Measurements from ENCODE around the gene XKRX. TPM values are rescaled to one million over a fixed set of nuclear protein-coding genes. Genes with fewer than 3 reads are reported as not detected.

XKRX gene
- polyA plus RNA-seq, 1 experiment, result 0.36 TPM

DNA sequence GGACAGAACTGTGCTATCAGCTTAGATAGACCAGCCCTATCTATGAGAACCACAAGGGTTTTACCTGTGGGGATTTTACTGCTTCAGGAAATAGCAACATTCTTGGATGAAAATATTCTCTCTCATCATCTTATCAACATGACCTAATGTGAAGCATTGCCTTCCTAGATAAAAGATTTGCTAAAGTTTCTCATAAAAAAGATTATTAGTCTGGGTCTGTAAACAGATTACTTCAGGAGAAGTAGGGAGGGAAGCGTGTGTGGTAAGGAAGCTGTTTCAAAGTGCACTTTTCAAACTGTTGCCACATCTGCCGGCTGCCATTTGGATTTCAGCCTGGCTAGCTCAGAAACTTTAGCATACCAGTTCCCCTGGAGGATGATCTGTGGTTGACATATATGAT, 54.4 kb downstream of the XKRX start, which contains the start of gene NOX1:
TSS of gene NOX1 (minus strand) at position 35 of the 400 bp plus-strand sequence. CDS start 220 bp downstream, outside the sequence.
- Histone ChIP-seq H3K27ac (ENCODE audit: low read depth, low read length) (no peak within 1 kb of the TSS), H3K4me3 (ENCODE audit: low read depth, low read length) (no peak within 1 kb of the TSS), H3K27me3 (ENCODE audit: control insufficient read depth, insufficient read depth, low read length) (no peaks in the 10 kb centered on the region), H3K9me3 (ENCODE audit: control insufficient read depth, insufficient read depth, low read length) (no peaks in the 10 kb centered on the region)
- ChIA-PET CTCF (no interaction called here), POLR2A (no interaction called here)
- DNase-seq (ENCODE audit: low read depth, low spot score), result no peak
- TF ChIP-seq CTCF (IDR thresholded peaks at IDR 0.05; ENCODE audit: low read depth, low read length), result no peak

GRCh38 chrX:100871594-100872560, 56.8 kb downstream of the XKRX start:
- Histone ChIP-seq H3K27me3 (ENCODE audit: control insufficient read depth, insufficient read depth, low read length) (no peaks in the 10 kb centered on the region), H3K9me3 (ENCODE audit: control insufficient read depth, insufficient read depth, low read length) (no peaks in the 10 kb centered on the region), H3K27ac (ENCODE audit: low read depth, low read length) (no peak overlapping the region), H3K4me3 (ENCODE audit: low read depth, low read length) (no peak overlapping the region)
- ChIA-PET CTCF (interaction anchor here (0.5 kb wide), 1 partner anchor 14 kb away, joined by 4 read pairs; no protein-coding TSS in a partner anchor), POLR2A (interaction anchor here (1.2 kb wide), 1 partner anchor 9 kb away, joined by 3 read pairs; no protein-coding TSS in a partner anchor)
- no peak for TF ChIP-seq CTCF (IDR thresholded peaks at IDR 0.05; ENCODE audit: low read depth, low read length)
- no peak for DNase-seq (ENCODE audit: low read depth, low spot score)

DNA sequence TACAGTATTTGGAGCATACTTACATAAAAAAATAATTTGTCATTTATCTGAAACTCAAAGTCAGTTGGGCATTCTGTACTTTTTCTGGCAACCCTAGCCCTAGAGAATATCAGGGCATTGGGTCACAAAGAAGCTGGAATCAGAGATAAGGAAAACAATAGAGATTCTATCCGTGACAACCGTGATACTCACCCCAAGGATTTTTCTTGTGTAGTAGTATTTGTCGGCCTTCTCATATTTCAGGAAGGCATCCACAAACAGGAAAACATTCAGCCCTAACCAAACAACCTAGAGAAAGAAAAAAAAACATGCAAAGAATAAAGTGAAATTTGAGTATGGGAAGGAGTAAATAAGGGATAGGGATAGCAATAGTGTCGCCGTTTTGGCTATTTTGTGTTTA, 58.2 kb downstream of the XKRX start:
- ChIA-PET CTCF (no interaction called here), POLR2A (no interaction called here)

DNA sequence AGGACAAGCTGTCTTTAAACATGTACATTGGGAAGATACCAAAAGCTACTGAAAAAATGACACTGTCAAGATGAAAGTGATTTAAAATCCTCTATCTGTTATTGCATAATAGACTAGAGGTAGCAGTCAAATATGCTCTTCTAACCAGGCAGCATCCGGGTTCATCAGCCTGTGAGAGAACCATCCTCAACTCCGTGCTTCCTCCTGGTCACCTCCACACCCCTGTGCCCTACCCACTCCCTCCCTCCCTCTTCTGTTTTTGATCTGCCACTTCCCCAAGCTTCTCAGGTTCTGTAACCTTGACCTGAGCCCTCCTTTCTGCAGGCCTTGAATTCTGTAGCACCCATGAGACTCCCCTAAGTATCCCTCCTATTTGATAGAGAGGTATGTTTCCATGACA, 60.4 kb downstream of the XKRX start:
- Histone ChIP-seq H3K4me3 (ENCODE audit: low read depth, low read length) (no peak overlapping the region), H3K27ac (ENCODE audit: low read depth, low read length) (no peak overlapping the region), H3K27me3 (ENCODE audit: control insufficient read depth, insufficient read depth, low read length) (no peaks in the 10 kb centered on the region), H3K9me3 (ENCODE audit: control insufficient read depth, insufficient read depth, low read length) (no peaks in the 10 kb centered on the region)
- no peak for TF ChIP-seq CTCF (IDR thresholded peaks at IDR 0.05; ENCODE audit: low read depth, low read length)
- DNase-seq (ENCODE audit: low read depth, low spot score), result no peak
- ChIA-PET POLR2A (no interaction called here), CTCF (no interaction called here)

More for the DNA sequence above, 58.2 kb downstream of the XKRX start:
- Histone ChIP-seq H3K27me3 (ENCODE audit: control insufficient read depth, insufficient read depth, low read length) (no peaks in the 10 kb centered on the region), H3K27ac (ENCODE audit: low read depth, low read length) (no peak overlapping the region), H3K9me3 (ENCODE audit: control insufficient read depth, insufficient read depth, low read length) (no peaks in the 10 kb centered on the region), H3K4me3 (ENCODE audit: low read depth, low read length) (no peak overlapping the region)
- no peak for DNase-seq (ENCODE audit: low read depth, low spot score)
- no peak for TF ChIP-seq CTCF (IDR thresholded peaks at IDR 0.05; ENCODE audit: low read depth, low read length)

Data from AG04450 (cell line).